ENCODE data around the gene AGPAT1. TPM values are rescaled to one million over a fixed set of nuclear protein-coding genes. Genes with fewer than 3 reads are reported as not detected.

The AGPAT1 gene
- total RNA-seq, 1 experiment from 2014 or later = 108 TPM

GRCh38 chr6:32195902-32196681 is 20.2 kb upstream of the AGPAT1 start:
- Histone ChIP-seq H3K27me3 (replicated peaks; ENCODE audit: insufficient read depth, low read depth, low read length, poor library complexity) (no peaks in the 10 kb centered on the region), H3K9me3 (ENCODE audit: low read depth, low read length, poor library complexity, severe bottlenecking) (no peaks in the 10 kb centered on the region), H3K27ac (ENCODE audit: low read depth, low read length, poor library complexity, severe bottlenecking) (peak overlapping the region; percentile 99), H3K36me3 (ENCODE audit: insufficient read depth, low read length, poor library complexity, severe bottlenecking) (no peaks in the 10 kb centered on the region), H3K4me1 (ENCODE audit: insufficient read depth, low read length, poor library complexity, severe bottlenecking) (peaks cover 35% of the 10 kb centered on the region), H3K4me3 (ENCODE audit: low read depth, low read length, poor library complexity, severe bottlenecking) (peak overlapping the region; percentile 64)
- TF ChIP-seq EZH2 (IDR thresholded peaks at IDR 0.05; ENCODE audit: borderline replicate concordance, low read depth, low read length, poor library complexity, severe bottlenecking) = no peak
- TF ChIP-seq CTCF (conservative IDR thresholded peaks at IDR 0.05; ENCODE audit: low read depth, low read length) = no peak
- peak; percentile 92 for DNase-seq (ENCODE audit: low spot score)
- ChIA-PET CTCF (interaction anchor here (0.6 to 1.0 kb wide), 4 partner anchors 19 to 174 kb away, joined by 3 to 4 read pairs (median 4); partner anchors contain the start of gene EGFL8), POLR2A (ENCODE audit: low non-redundant PET) (interaction anchor here (0.5 to 1.0 kb wide), 5 partner anchors 59 to 776 kb away, joined by 3 to 8 read pairs (median 4); no protein-coding TSS in a partner anchor)
- intact Hi-C loops (cut with micrococcal nuclease; ENCODE audit: unreplicated experiment) = loop anchor here (1.0 to 2.0 kb wide), 2 partner anchors 67 to 77 kb away; partner anchors contain the start of gene ATF6B
- no TSS peak for BruUV-seq (replicated peaks)

GRCh38 chr6:32195652-32195901 is 19.7 kb upstream of the AGPAT1 start:
- H3K27ac ChIP-seq (ENCODE audit: low read depth, low read length, poor library complexity, severe bottlenecking) = peak overlapping the region; percentile 99
- CTCF ChIA-PET = interaction anchor here (0.6 to 1.0 kb wide), 4 partner anchors 18 to 174 kb away, joined by 3 to 4 read pairs (median 4); partner anchors contain the start of gene EGFL8

More at GRCh38 chr6:32195652-32195901, 19.7 kb upstream of the AGPAT1 start:
- DNase-seq (ENCODE audit: low spot score) = peak; percentile 100
- intact Hi-C loops (cut with micrococcal nuclease; ENCODE audit: unreplicated experiment) = loop anchor here (1.0 to 2.0 kb wide), 2 partner anchors 67 to 76 kb away; partner anchors contain the start of gene ATF6B
- TF ChIP-seq CTCF (conservative IDR thresholded peaks at IDR 0.05; ENCODE audit: low read depth, low read length) (peak; percentile 12; the same call in 1 of the 2 replicates), EZH2 (IDR thresholded peaks at IDR 0.05; ENCODE audit: borderline replicate concordance, low read depth, low read length, poor library complexity, severe bottlenecking) (no peak)
- no peaks in the 10 kb centered on the region for H3K9me3 ChIP-seq (ENCODE audit: low read depth, low read length, poor library complexity, severe bottlenecking)
- H3K4me3 ChIP-seq (ENCODE audit: low read depth, low read length, poor library complexity, severe bottlenecking) = peak overlapping the region; percentile 64
- peaks cover 41% of the 10 kb centered on the region for H3K4me1 ChIP-seq (ENCODE audit: insufficient read depth, low read length, poor library complexity, severe bottlenecking)
- H3K27me3 ChIP-seq (replicated peaks; ENCODE audit: insufficient read depth, low read depth, low read length, poor library complexity) = no peaks in the 10 kb centered on the region
- H3K36me3 ChIP-seq (ENCODE audit: insufficient read depth, low read length, poor library complexity, severe bottlenecking) = no peaks in the 10 kb centered on the region
- POLR2A ChIA-PET (ENCODE audit: low non-redundant PET) = interaction anchor here (0.5 to 1.0 kb wide), 4 partner anchors 60 to 776 kb away, joined by 3 to 4 read pairs (median 4); no protein-coding TSS in a partner anchor
- no TSS peak for BruUV-seq (replicated peaks)
